ENCODE measurements around the gene ZNF688.

Gene ZNF688

GRCh38 chr16:30571445-30572322 lies at the start of gene ZNF688:
Gene ZNF688, minus strand, starts transcription at chr16:30571714. Its CDS starts 85 bp downstream, at chr16:30571629.
- Mint-ChIP-seq H3K9me3 (no peaks in the 10 kb centered on the region), H3K4me1 (peaks cover 43% of the 10 kb centered on the region), H3K27ac (peak within 1 kb of the TSS; percentile 96), H3K36me3 (no peaks in the 10 kb centered on the region), H3K27me3 (no peaks in the 10 kb centered on the region), H3K4me3 (peak within 1 kb of the TSS; percentile 89)
- ATAC-seq, result peak; percentile 95

- Mint-ChIP-seq H3K27ac (no peak overlapping the region), H3K4me1 (peaks cover 4% of the 10 kb centered on the region), H3K27me3 (peaks cover 14% of the 10 kb centered on the region), H3K9me3 (no peaks in the 10 kb centered on the region), H3K4me3 (no peak overlapping the region), H3K36me3 (no peaks in the 10 kb centered on the region)
- no peak for ATAC-seq
These were observed 48.7 kb upstream of the ZNF688 start for GRCh38 chr16:30620169-30620568.

GRCh38 chr16:30619638-30620037 lies 48.1 kb upstream of the ZNF688 start:
- no peaks in the 10 kb centered on the region for H3K36me3 Mint-ChIP-seq
- no peak overlapping the region for H3K27ac Mint-ChIP-seq
- H3K4me1 Mint-ChIP-seq, result peaks cover 4% of the 10 kb centered on the region
- H3K4me3 Mint-ChIP-seq, result no peak overlapping the region
- no peak for ATAC-seq
- H3K9me3 Mint-ChIP-seq, result no peaks in the 10 kb centered on the region
- peaks cover 14% of the 10 kb centered on the region for H3K27me3 Mint-ChIP-seq

GRCh38 chr16:30619202-30619601 lies 47.7 kb upstream of the ZNF688 start:
- Mint-ChIP-seq H3K4me3 (no peak overlapping the region), H3K27ac (no peak overlapping the region), H3K9me3 (no peaks in the 10 kb centered on the region), H3K27me3 (peaks cover 13% of the 10 kb centered on the region), H3K4me1 (peaks cover 5% of the 10 kb centered on the region), H3K36me3 (no peaks in the 10 kb centered on the region)
- ATAC-seq, result no peak

- Mint-ChIP-seq H3K4me3 (no peak overlapping the region), H3K4me1 (peaks cover 15% of the 10 kb centered on the region), H3K9me3 (no peaks in the 10 kb centered on the region), H3K36me3 (no peaks in the 10 kb centered on the region), H3K27me3 (no peaks in the 10 kb centered on the region), H3K27ac (no peak overlapping the region)
- ATAC-seq, result peak; percentile 72
These were observed 44.0 kb upstream of the ZNF688 start for GRCh38 chr16:30615358-30616091.

- H3K4me3 Mint-ChIP-seq, result peak within 1 kb of the TSS; percentile 90
- H3K4me1 Mint-ChIP-seq, result peaks cover 27% of the 10 kb centered on the region
- peaks cover 19% of the 10 kb centered on the region for H3K36me3 Mint-ChIP-seq
- H3K27ac Mint-ChIP-seq, result peak within 1 kb of the TSS; percentile 92
- no peaks in the 10 kb centered on the region for H3K9me3 Mint-ChIP-seq
- H3K27me3 Mint-ChIP-seq, result no peaks in the 10 kb centered on the region
- peak; percentile 96 for ATAC-seq
These were observed 38.7 kb upstream of the ZNF688 start, which contains the start of gene ZNF689 for GRCh38 chr16:30609926-30610839. Gene ZNF689, minus strand, starts transcription at chr16:30610389. Its CDS starts 348 bp downstream, at chr16:30610041.

GRCh38 chr16:30609002-30609925 lies 37.8 kb upstream of the ZNF688 start:
- Mint-ChIP-seq H3K27ac (peak overlapping the region; percentile 92), H3K9me3 (no peaks in the 10 kb centered on the region), H3K4me3 (peak overlapping the region; percentile 90), H3K36me3 (peaks cover 28% of the 10 kb centered on the region), H3K27me3 (no peaks in the 10 kb centered on the region), H3K4me1 (peaks cover 26% of the 10 kb centered on the region)
- peak; percentile 67 for ATAC-seq

GRCh38 chr16:30606004-30606403 lies 34.5 kb upstream of the ZNF688 start:
- Mint-ChIP-seq H3K27me3 (no peaks in the 10 kb centered on the region), H3K4me3 (no peak overlapping the region), H3K36me3 (peaks cover 43% of the 10 kb centered on the region), H3K4me1 (peaks cover 25% of the 10 kb centered on the region), H3K9me3 (no peaks in the 10 kb centered on the region), H3K27ac (no peak overlapping the region)
- no peak for ATAC-seq

GRCh38 chr16:30605158-30605557 lies 33.6 kb upstream of the ZNF688 start:
- Mint-ChIP-seq H3K27me3 (no peaks in the 10 kb centered on the region), H3K4me3 (no peak overlapping the region), H3K36me3 (peaks cover 43% of the 10 kb centered on the region), H3K9me3 (no peaks in the 10 kb centered on the region), H3K27ac (no peak overlapping the region), H3K4me1 (peaks cover 19% of the 10 kb centered on the region)
- ATAC-seq, result no peak

GRCh38 chr16:30604316-30604947 lies 32.9 kb upstream of the ZNF688 start:
- Mint-ChIP-seq H3K27ac (no peak overlapping the region), H3K27me3 (no peaks in the 10 kb centered on the region), H3K4me3 (no peak overlapping the region), H3K9me3 (no peaks in the 10 kb centered on the region), H3K36me3 (peaks cover 43% of the 10 kb centered on the region), H3K4me1 (peaks cover 19% of the 10 kb centered on the region)
- no peak for ATAC-seq

- Mint-ChIP-seq H3K4me3 (no peak overlapping the region), H3K4me1 (peaks cover 15% of the 10 kb centered on the region), H3K36me3 (peaks cover 43% of the 10 kb centered on the region), H3K27me3 (no peaks in the 10 kb centered on the region), H3K27ac (peak overlapping the region; percentile 19), H3K9me3 (no peaks in the 10 kb centered on the region)
- ATAC-seq, result no peak
These were observed 32.4 kb upstream of the ZNF688 start for GRCh38 chr16:30603945-30604315.

GRCh38 chr16:30602616-30603277 lies 31.2 kb upstream of the ZNF688 start:
- peaks cover 42% of the 10 kb centered on the region for H3K36me3 Mint-ChIP-seq
- ATAC-seq, result no peak

GRCh38 chr16:30601966-30602365 lies 30.5 kb upstream of the ZNF688 start:
- Mint-ChIP-seq H3K4me1 (peaks cover 13% of the 10 kb centered on the region), H3K36me3 (peaks cover 36% of the 10 kb centered on the region), H3K4me3 (no peak overlapping the region), H3K27ac (no peak overlapping the region), H3K27me3 (no peaks in the 10 kb centered on the region), H3K9me3 (no peaks in the 10 kb centered on the region)
- no peak for ATAC-seq

More at GRCh38 chr16:30602616-30603277, 31.2 kb upstream of the ZNF688 start:
- Mint-ChIP-seq H3K9me3 (no peaks in the 10 kb centered on the region), H3K27ac (peak overlapping the region; percentile 19), H3K27me3 (no peaks in the 10 kb centered on the region), H3K4me3 (no peak overlapping the region), H3K4me1 (peaks cover 13% of the 10 kb centered on the region)
